GM23248 (cell line): ENCODE results near the gene SERPINB8. TPM values are rescaled to one million over a fixed set of nuclear protein-coding genes. Genes with fewer than 3 reads are reported as not detected.

Source experiments
- DNase-seq: peaks from one replicate; pipeline ENCODE4 v3.0.0-alpha.2; 2015
- H2AFZ ChIP-seq: fragments of 200-600 bp; sonication (generic); 2 replicates; pipeline ENCODE4 v1.6.1; 2016; ENCODE audit warnings: antibody characterized with exemption
- H3F3A ChIP-seq: fragments of 200-600 bp; sonication (generic); 2 replicates; pipeline ENCODE4 v1.6.1; 2016; ENCODE audit warnings: mild to moderate bottlenecking, antibody characterized with exemption, mixed run types; ENCODE audit not compliant: insufficient read depth
- H3K27ac ChIP-seq: fragments of 200-600 bp; sonication (generic); 2 replicates; pipeline ENCODE4 v1.5.1; 2016; ENCODE audit warnings: mild to moderate bottlenecking
- H3K27me3 ChIP-seq: fragments of 200-600 bp; sonication (generic); replicated peaks from 2 replicates; pipeline ENCODE4 v1.6.1; 2016; ENCODE audit warnings: mild to moderate bottlenecking; ENCODE audit not compliant: insufficient read depth
- H3K36me3 ChIP-seq: fragments of 200-600 bp; sonication (generic); 2 replicates; pipeline ENCODE4 v1.6.1; 2016; ENCODE audit warnings: low read depth, mild to moderate bottlenecking
- H3K4me1 ChIP-seq: fragments of 200-600 bp; sonication (generic); 2 replicates; pipeline ENCODE4 v1.6.1; 2016; ENCODE audit warnings: mild to moderate bottlenecking; ENCODE audit not compliant: insufficient read depth
- H3K4me2 ChIP-seq: fragments of 200-600 bp; sonication (generic); one replicate; pipeline ENCODE4 v1.6.1; 2016; ENCODE audit warnings: mild to moderate bottlenecking; ENCODE audit not compliant: unreplicated experiment
- H3K4me3 ChIP-seq: fragments of 200-600 bp; sonication (generic); 2 replicates; pipeline ENCODE4 v1.5.1; 2016; ENCODE audit warnings: mild to moderate bottlenecking
- H3K79me2 ChIP-seq: fragments of 200-600 bp; sonication (generic); 2 replicates; pipeline ENCODE4 v1.6.1; 2016; ENCODE audit warnings: mild to moderate bottlenecking; ENCODE audit not compliant: insufficient read depth
- H3K9ac ChIP-seq: fragments of 200-600 bp; sonication (generic); 2 replicates; pipeline ENCODE4 v1.6.1; 2016; ENCODE audit warnings: mild to moderate bottlenecking
- H3K9me2 ChIP-seq: fragments of 200-600 bp; sonication (generic); 2 replicates; pipeline ENCODE4 v1.6.1; 2016; ENCODE audit warnings: mixed run types, mild to moderate bottlenecking, moderate library complexity; ENCODE audit not compliant: insufficient read depth
- H3K9me3 ChIP-seq: fragments of 200-600 bp; sonication (generic); one replicate; pipeline ENCODE4 v1.6.1; 2017; ENCODE audit warnings: low read depth
- H4K20me1 ChIP-seq: fragments of 200-600 bp; sonication (generic); 2 replicates; pipeline ENCODE4 v1.6.0; 2016; ENCODE audit not compliant: insufficient read depth
- EZH2 ChIP-seq: fragments of 200-600 bp; sonication (generic); IDR thresholded peaks from 2 replicates; pipeline ENCODE4 v1.6.1; 2018; ENCODE audit warnings: antibody characterized with exemption, mild to moderate bottlenecking; ENCODE audit not compliant: insufficient read depth, poor library complexity, severe bottlenecking
- EZH2phosphoT487 ChIP-seq: fragments of 200-600 bp; sonication (generic); IDR thresholded peaks from 2 replicates; pipeline ENCODE4 v1.6.1; 2018; ENCODE audit warnings: antibody characterized with exemption, moderate library complexity, mild to moderate bottlenecking, low read depth; ENCODE audit not compliant: insufficient read depth
- WGBS, 2 experiments: methylation state at CpG; one replicate each; pipeline ENCODE4 v1.1.6; 2015 to 2017; ENCODE audit warnings: low lambda C conversion rate in 2 of 2, low coverage in 1 of 2; ENCODE audit errors: missing lambda C conversion rate in 2 of 2; 5-methylcytosine and 5-hydroxymethylcytosine counted together
- in situ Hi-C: fragments of 300-500 bp; cut with MboI; formaldehyde crosslinking; loops from 2 replicates; pipeline ENCODE4 v1.15.0; 2020
- polyA plus RNA-seq: library from polyadenylated mRNA; unstranded; fragments of >200 nt; fragmentation: Nextera tagmentation; extraction: Ambion mirVana; gene quantifications from 2 replicates; pipeline ENCODE4 v1.2.1, GENCODE V29; 2016
- total RNA-seq: library from RNA; depleted of rRNA; stranded (reverse); fragments of >200 nt; shearing (Covaris generic); gene quantifications from 2 replicates; pipeline ENCODE4 v1.2.3, GENCODE V29; 2014

SERPINB8 gene
- total and polyA plus RNA-seq, 2 experiments from 2014 or later, result 21.2 to 57.3 TPM

- H3K36me3 ChIP-seq, result peaks cover 42% of the 10 kb centered on the region
- H3K4me1 ChIP-seq, result peaks cover 13% of the 10 kb centered on the region
- peaks cover 45% of the 10 kb centered on the region for H3K79me2 ChIP-seq
- peaks cover 13% of the 10 kb centered on the region for H3F3A ChIP-seq
- WGBS, 2 experiments, result 90 to 97% methylated on average over 2 of the region's 2 CpGs
- in situ Hi-C loops, result no loop called here
- no peak overlapping the region for H3K9ac ChIP-seq
- no peak overlapping the region for H3K4me2 ChIP-seq
- H2AFZ ChIP-seq, result no peak overlapping the region
- TF ChIP-seq EZH2phosphoT487 (no peak), EZH2 (no peak)
- no peaks in the 10 kb centered on the region for H3K27me3 ChIP-seq
- no peak for DNase-seq
- H3K9me3 ChIP-seq, result no peaks in the 10 kb centered on the region
- H4K20me1 ChIP-seq, result no peaks in the 10 kb centered on the region
- H3K27ac ChIP-seq, result no peak overlapping the region
- H3K4me3 ChIP-seq, result no peak overlapping the region
- no peaks in the 10 kb centered on the region for H3K9me2 ChIP-seq
Measured at GRCh38 chr18:63981719-63982118, 11.8 kb downstream of the SERPINB8 start.

- no peak for TF ChIP-seq EZH2phosphoT487
- TF ChIP-seq EZH2, result no peak
- in situ Hi-C loops, result no loop called here
Measured at GRCh38 chr18:63982361-63982760, 12.5 kb downstream of the SERPINB8 start.

GRCh38 chr18:63986885-63987284 lies 17.0 kb downstream of the SERPINB8 start:
- no peaks in the 10 kb centered on the region for H3K27me3 ChIP-seq
- no peaks in the 10 kb centered on the region for H3K9me3 ChIP-seq
- in situ Hi-C loops, result no loop called here
- DNase-seq, result no peak
- no peak overlapping the region for H3K27ac ChIP-seq
- no peak overlapping the region for H3K9ac ChIP-seq
- H3K4me3 ChIP-seq, result no peak overlapping the region
- no peaks in the 10 kb centered on the region for H4K20me1 ChIP-seq
- no peaks in the 10 kb centered on the region for H3K79me2 ChIP-seq
- no peak overlapping the region for H3K4me2 ChIP-seq
- H2AFZ ChIP-seq, result no peak overlapping the region
- peaks cover 51% of the 10 kb centered on the region for H3K36me3 ChIP-seq
- H3K4me1 ChIP-seq, result peaks cover 5% of the 10 kb centered on the region
- no peaks in the 10 kb centered on the region for H3K9me2 ChIP-seq
- H3F3A ChIP-seq, result peaks cover 5% of the 10 kb centered on the region; the same call in 1 of the 2 replicates
- TF ChIP-seq EZH2, result no peak
- 80 to 82% methylated on average over 7 of the region's 7 CpGs for WGBS, 2 experiments

More at GRCh38 chr18:63982361-63982760, 12.5 kb downstream of the SERPINB8 start:
- Histone ChIP-seq H3F3A (peaks cover 13% of the 10 kb centered on the region), H3K9ac (no peak overlapping the region), H3K9me3 (no peaks in the 10 kb centered on the region), H4K20me1 (no peaks in the 10 kb centered on the region), H3K79me2 (peaks cover 38% of the 10 kb centered on the region), H3K9me2 (no peaks in the 10 kb centered on the region), H2AFZ (no peak overlapping the region), H3K4me2 (no peak overlapping the region), H3K4me1 (peaks cover 13% of the 10 kb centered on the region), H3K27ac (no peak overlapping the region), H3K27me3 (no peaks in the 10 kb centered on the region), H3K36me3 (peaks cover 46% of the 10 kb centered on the region), H3K4me3 (no peak overlapping the region)
- no peak for DNase-seq
- WGBS, 2 experiments, result 98 to 100% methylated on average over 3 of the region's 3 CpGs

- peaks cover 49% of the 10 kb centered on the region for H3K36me3 ChIP-seq
- 20 to 25% methylated on average over 2 of the region's 2 CpGs for whole genome bisulfite sequencing, 2 experiments
- no peaks in the 10 kb centered on the region for H3K9me2 ChIP-seq
- H3K4me3 ChIP-seq, result no peak overlapping the region
- no peaks in the 10 kb centered on the region for H3K27me3 ChIP-seq
- no peak for DNase-seq
- peaks cover 11% of the 10 kb centered on the region; the same call in 1 of the 2 replicates for H3F3A ChIP-seq
- H2AFZ ChIP-seq, result no peak overlapping the region
- TF ChIP-seq EZH2phosphoT487 (no peak), EZH2 (no peak)
- in situ Hi-C loops, result no loop called here
- no peaks in the 10 kb centered on the region for H4K20me1 ChIP-seq
- peaks cover 10% of the 10 kb centered on the region for H3K4me1 ChIP-seq
- H3K9me3 ChIP-seq, result no peaks in the 10 kb centered on the region
- no peak overlapping the region for H3K27ac ChIP-seq
- no peaks in the 10 kb centered on the region for H3K79me2 ChIP-seq
- H3K4me2 ChIP-seq, result no peak overlapping the region
- H3K9ac ChIP-seq, result no peak overlapping the region
Measured at GRCh38 chr18:63987743-63988142, 17.9 kb downstream of the SERPINB8 start.

GRCh38 chr18:63992751-63993150 lies 22.9 kb downstream of the SERPINB8 start:
- H3K27ac ChIP-seq, result no peak overlapping the region
- H3K36me3 ChIP-seq, result peaks cover 11% of the 10 kb centered on the region; the same call in 1 of the 2 replicates
- no peaks in the 10 kb centered on the region for H4K20me1 ChIP-seq
- H3K27me3 ChIP-seq, result no peaks in the 10 kb centered on the region
- no peaks in the 10 kb centered on the region for H3K9me2 ChIP-seq
- H3K4me3 ChIP-seq, result no peak overlapping the region
- H3K9ac ChIP-seq, result no peak overlapping the region
- no peak for TF ChIP-seq EZH2phosphoT487
- no peak for TF ChIP-seq EZH2
- WGBS, 2 experiments, result 96 to 98% methylated on average over 7 of the region's 7 CpGs
- peaks cover 14% of the 10 kb centered on the region for H3K4me1 ChIP-seq
- H2AFZ ChIP-seq, result no peak overlapping the region
- H3F3A ChIP-seq, result peaks cover 11% of the 10 kb centered on the region; the same call in 1 of the 2 replicates
- no peak overlapping the region for H3K4me2 ChIP-seq
- in situ Hi-C loops, result no loop called here
- no peak for DNase-seq
- no peaks in the 10 kb centered on the region for H3K9me3 ChIP-seq
- H3K79me2 ChIP-seq, result no peaks in the 10 kb centered on the region
